Erythroblast (primary cell): Measurements from ENCODE around the gene TREML2.

Source experiments
- GATA1 ChIP-seq: IDR thresholded peaks from 2 replicates; pipeline ENCODE4 v1.6.1; 2011; ENCODE audit warnings: low read depth, mild to moderate bottlenecking, control low read depth, low read length, moderate library complexity
- POLR2A ChIP-seq: IDR thresholded peaks from 2 replicates; pipeline ENCODE4 v1.6.1; 2011; ENCODE audit warnings: mild to moderate bottlenecking, low read length

- TF ChIP-seq POLR2A (no peak), GATA1 (no peak)
These were observed 18.6 kb downstream of the TREML2 start for GRCh38 chr6:41182069-41183034.
